GM19395 (cell line): ENCODE data around the gene COG2.
"Not testable (repeated sequence)": the region's sequence is repeated elsewhere in the genome, so short reads cannot be mapped to it uniquely, and the experiment has no call there.

Source experiments
- ATAC-seq: cut with Tn5 transposase; IDR thresholded peaks from one replicate; pipeline ENCODE4 v1.9.1; 2021; ENCODE audit warnings: mild to moderate bottlenecking, moderate library complexity; ENCODE audit not compliant: unreplicated experiment

The COG2 gene

GRCh38 chr1:230713547-230713914 is 71.2 kb downstream of the COG2 start:
- no peak for ATAC-seq

GRCh38 chr1:230713915-230714764 is 71.9 kb downstream of the COG2 start, which contains the start of gene AGT:
TSS of gene AGT (minus strand) at chr1:230714122. CDS start at chr1:230710823, 3,299 bp downstream.
- no peak for ATAC-seq

GRCh38 chr1:230715510-230715909 is 73.2 kb downstream of the COG2 start:
- no peak for ATAC-seq

GRCh38 chr1:230716453-230716852 is 74.2 kb downstream of the COG2 start:
- ATAC-seq, result not testable (repeated sequence)

GRCh38 chr1:230717251-230717650 is 75.0 kb downstream of the COG2 start:
- ATAC-seq, result no peak

- ATAC-seq, result not testable (repeated sequence)
Measured at GRCh38 chr1:230721849-230722522, 79.7 kb downstream of the COG2 start.

GRCh38 chr1:230725256-230726012 is 83.2 kb downstream of the COG2 start:
- no peak for ATAC-seq

- ATAC-seq, result no peak
Measured at GRCh38 chr1:230728710-230729392, 86.6 kb downstream of the COG2 start.

GRCh38 chr1:230730977-230731376 is 88.7 kb downstream of the COG2 start:
- no peak for ATAC-seq

- no peak for ATAC-seq
Measured at GRCh38 chr1:230735447-230735846, 93.2 kb downstream of the COG2 start.

GRCh38 chr1:230737622-230738262 is 95.5 kb downstream of the COG2 start:
- no peak for ATAC-seq

GRCh38 chr1:230739564-230740290 is 97.4 kb downstream of the COG2 start:
- ATAC-seq, result no peak
